ENCODE results near the gene ZDHHC14.
"Not testable (repeated sequence)": the region's sequence is repeated elsewhere in the genome, so short reads cannot be mapped to it uniquely, and the experiment has no call there.

ZDHHC14 gene

DNA sequence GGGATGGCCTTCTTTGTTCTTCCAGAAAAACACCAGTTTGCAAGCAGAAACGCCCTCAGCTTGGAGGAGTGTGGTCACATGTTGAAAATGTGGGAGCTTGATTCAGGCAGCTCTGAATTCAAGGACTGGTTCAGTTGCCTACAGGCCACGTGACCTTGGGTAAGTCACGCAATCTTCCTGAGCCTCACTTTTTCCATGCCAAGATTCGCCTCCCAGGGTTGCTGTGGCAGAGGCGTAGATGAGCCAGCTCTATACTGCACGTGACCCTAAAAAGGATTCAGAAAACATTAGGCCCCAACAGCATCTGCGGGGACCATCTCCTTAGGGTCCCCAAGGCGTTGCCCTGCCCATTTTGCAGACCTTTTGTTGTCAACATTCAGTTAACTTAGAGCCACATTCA lies 330.1 kb downstream of the ZDHHC14 start:
- DNase-seq (ENCODE audit: low read depth in 1 of 2, low spot score in 1 of 2): no peak

- DNase-seq (ENCODE audit: low read depth in 1 of 2, low spot score in 1 of 2): no peak
Observed at GRCh38 chr6:157712585-157713295, 331.8 kb downstream of the ZDHHC14 start.

DNA sequence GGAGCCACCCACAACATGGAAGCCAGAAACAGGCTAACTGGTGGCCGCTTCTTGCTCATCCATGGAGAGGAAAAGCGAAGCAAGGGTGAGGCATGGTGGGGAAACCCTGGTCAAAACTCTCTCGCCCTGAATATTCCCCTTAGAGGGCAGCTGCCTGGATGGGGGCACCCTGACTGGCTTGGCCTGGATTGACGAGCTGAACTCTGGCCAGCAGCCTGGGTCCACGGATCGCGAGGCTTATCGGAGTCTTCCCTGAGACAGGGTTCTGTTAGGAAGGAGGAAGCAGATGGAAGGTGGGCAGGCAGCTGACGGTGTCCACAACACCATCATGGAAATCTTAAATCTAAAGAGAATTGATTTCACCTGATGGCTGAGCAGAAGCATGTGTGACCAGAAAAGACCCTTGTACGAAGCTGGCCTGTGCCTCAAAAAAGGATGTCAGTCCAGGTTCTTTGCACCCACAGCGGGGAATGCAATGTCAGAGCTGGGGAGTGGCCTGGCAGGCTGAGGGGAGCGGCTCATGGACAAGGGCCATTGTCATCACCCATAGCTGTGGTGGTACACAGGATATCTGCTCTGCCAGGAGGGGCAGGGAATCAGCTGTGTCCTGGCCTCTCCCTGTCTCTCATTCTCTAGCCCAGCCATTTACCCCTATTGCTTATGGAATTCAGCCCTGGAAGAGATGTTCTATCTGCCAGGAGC lies 332.6 kb downstream of the ZDHHC14 start:
- DNase-seq (ENCODE audit: low read depth in 1 of 2, low spot score in 1 of 2): no peak

DNA sequence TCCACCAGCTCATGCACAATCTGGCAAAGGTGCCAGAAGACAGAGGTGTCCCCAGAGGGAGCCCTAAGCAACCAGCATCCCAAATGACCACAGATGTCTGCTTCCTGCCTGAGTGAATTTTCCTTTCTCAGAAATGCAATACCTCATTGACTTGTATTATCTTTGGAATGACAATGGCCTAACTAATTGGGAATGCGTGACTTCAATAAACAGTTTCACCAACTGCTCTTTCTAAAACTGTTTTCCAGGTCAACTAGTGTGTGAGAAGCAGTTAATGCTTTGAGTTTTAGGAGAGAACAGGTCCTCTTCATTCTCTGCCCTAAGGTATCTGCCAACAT lies 333.1 kb downstream of the ZDHHC14 start:
- no peak for DNase-seq (ENCODE audit: low read depth in 1 of 2, low spot score in 1 of 2)

- DNase-seq (ENCODE audit: low read depth in 1 of 2, low spot score in 1 of 2): no peak
Observed at GRCh38 chr6:157715728-157716164, 334.8 kb downstream of the ZDHHC14 start.

GRCh38 chr6:157716251-157716995 lies 335.4 kb downstream of the ZDHHC14 start:
- DNase-seq (ENCODE audit: low read depth in 1 of 2, low spot score in 1 of 2): no peak

- DNase-seq (ENCODE audit: low read depth in 1 of 2, low spot score in 1 of 2): no peak
Observed at GRCh38 chr6:157717340-157717748, 336.4 kb downstream of the ZDHHC14 start.

- DNase-seq (ENCODE audit: low read depth in 1 of 2, low spot score in 1 of 2): no peak
Observed at GRCh38 chr6:157718503-157719187, 337.7 kb downstream of the ZDHHC14 start.

DNA sequence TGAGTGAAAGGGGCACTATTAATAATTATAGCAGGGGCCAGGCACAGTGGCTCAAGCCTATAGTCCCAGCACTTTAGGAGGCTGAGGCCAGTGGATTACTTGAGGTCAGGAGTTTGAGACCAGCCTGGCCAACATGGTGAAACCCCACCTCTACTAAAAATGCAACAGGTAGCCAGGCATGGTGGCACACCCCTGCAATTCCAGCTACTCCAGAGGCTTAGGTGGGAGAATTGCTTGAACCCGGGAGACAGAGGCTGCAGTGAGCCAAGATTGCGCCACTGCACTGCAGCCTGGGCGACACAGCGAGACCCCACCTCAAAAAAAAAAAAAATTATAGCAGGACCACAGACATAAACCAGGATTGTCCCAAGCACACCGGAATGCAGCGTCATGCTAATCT lies 340.0 kb downstream of the ZDHHC14 start:
- DNase-seq (ENCODE audit: low read depth in 1 of 2, low spot score in 1 of 2): not testable (repeated sequence)

- no peak for DNase-seq (ENCODE audit: low read depth in 1 of 2, low spot score in 1 of 2)
Observed at GRCh38 chr6:157721426-157721825, 340.4 kb downstream of the ZDHHC14 start.

GRCh38 chr6:157721830-157722229 lies 340.8 kb downstream of the ZDHHC14 start:
- no peak for DNase-seq (ENCODE audit: low read depth in 1 of 2, low spot score in 1 of 2)

DNA sequence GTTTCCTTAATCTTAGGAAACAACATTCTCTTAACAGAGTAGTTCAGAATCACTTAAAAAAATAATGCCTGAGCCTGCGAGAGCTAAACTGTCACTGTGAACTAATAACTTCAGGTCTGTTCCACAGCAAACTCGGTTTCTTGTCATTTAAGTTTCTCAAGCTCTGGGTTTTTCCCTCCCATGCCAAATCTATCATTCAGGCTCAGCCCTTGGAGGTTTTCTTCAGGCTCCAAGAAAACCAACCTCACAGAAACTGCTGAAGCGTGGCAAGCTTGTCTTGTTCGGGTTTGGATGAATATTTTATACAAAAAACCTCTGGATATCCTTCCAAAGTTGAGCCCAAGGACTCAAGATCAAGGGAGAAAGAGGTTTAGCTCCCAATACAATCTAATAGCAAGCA lies 342.4 kb downstream of the ZDHHC14 start:
- no peak for DNase-seq (ENCODE audit: low read depth in 1 of 2, low spot score in 1 of 2)

DNA sequence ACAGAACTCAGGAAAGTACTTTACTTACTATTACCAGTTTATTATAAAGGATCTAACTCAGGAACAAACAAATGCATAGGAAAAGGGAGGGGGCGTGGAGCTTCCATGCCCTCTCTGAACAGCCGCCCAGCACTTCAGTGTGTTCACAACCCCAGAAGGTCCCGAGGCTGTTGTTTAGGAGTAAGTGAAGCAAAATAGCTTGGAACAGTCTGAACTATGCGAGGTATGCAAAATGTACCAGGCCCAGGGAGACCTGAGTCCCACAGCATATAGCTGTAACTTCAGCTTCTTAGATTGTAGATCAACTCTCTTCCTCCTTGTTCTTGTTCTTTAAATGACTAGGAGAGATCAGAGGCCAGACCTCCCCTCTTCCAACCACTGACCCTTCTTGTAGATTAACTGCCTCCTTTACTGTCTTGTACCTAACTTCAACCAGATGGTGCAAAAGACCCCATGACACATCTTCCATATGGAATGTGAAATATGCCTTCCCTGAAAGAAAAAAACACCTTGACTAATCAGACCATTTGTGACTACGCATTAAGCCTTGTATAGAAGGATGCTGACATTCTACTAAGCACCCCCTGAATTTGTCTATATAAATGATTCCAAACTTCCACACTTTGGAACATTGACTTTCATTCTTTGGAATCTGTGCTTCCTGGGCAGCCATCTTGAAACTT lies 343.3 kb downstream of the ZDHHC14 start:
- no peak for DNase-seq (ENCODE audit: low read depth in 1 of 2, low spot score in 1 of 2)

DNA sequence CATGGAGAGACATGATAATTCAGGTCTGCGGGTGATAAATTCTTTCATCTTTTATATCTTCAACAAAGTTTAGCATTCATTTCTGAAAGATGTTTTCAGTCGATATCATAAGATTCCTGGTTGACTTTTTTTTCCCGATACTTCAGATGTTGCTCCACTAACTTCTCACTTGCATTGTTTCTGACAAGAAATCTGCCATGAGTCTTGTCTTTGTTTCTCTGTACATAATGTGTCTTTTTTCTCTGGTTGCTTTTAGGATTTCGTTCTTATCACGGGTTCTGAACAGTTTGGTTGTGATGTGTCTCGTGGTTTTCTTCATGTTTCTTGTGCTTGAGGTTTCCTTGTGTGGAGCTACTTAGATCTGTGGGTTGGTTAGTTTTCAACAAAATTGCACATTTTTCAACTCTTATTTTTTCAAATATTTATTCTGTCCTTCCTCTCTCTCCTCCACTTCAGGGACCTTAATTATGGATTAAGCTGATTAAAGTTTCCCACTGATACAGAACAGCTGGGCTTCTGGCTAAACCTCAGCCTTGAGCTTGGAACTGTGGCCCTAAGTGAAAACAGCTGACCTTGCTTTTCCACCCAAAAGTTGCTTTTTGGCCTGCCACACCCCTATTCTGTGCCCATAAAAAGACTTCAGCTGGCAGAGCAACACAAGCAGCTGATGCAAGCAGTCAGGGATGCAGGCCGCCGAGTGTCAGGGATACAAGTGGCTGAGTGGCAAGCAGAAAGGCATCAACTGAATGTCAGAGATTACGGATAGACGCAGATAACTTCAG lies 344.2 kb downstream of the ZDHHC14 start:
- no peak for DNase-seq (ENCODE audit: low read depth in 1 of 2, low spot score in 1 of 2)

DNA sequence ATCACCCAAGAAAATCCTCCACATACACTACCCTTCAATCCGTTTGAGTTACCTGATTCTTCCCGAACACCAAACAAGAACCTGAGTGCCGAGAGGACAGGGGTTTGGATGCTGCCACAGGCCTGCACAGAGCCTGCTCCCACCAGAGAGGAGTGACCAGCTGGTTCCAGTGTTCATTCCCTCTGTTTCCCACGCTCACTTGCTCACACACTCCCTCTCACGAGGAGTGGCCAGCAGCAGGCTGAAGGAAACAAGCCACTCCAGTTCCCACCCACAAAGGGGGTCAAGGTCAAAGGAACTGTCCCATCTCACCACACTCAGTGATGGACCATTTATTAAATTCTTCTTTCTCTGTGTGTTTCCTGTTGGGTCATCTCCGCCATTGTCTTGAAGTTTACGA lies 344.8 kb downstream of the ZDHHC14 start:
- no peak for DNase-seq (ENCODE audit: low read depth in 1 of 2, low spot score in 1 of 2)

DNA sequence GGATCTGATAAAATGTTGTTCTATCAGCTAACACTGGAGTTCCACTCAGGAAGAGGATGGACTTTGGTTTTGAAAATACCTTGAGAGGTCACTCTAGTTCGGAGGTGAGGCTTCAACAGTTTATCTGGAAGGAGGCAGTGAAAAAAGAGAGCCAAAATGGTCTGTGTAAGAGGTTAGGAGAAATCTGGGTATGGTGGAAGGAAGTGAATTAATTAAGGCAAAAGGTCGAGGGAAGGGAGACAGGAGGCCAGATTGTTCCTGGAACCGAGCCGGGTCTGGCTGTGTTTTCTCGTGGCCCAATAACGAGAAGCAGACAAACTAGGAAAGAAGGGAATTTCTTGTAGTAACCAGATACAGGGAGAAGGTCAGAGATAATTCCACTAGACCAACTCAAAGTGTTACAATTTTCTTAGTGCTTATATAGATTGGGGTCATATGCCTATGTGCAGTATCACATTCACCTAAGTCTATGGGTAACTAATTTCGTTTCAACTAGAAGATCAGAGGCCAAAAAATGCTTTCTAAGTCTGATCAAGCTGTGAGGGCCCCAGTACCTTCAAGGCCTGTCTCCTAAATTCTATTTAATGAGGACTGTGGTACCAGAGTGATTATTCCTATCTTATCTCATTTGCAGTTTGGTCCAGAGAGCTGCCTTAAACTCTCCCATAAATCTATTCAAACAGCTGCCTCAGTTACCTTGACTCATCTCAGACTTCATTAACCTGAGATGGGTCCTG lies 346.1 kb downstream of the ZDHHC14 start:
- DNase-seq (ENCODE audit: low read depth in 1 of 2, low spot score in 1 of 2): no peak

Measured in activated T-helper 1 cell treated with anti-CD3 and anti-CD28 coated beads, Interleukin-2, amount 50 U/mL, for 16 hours (primary cell).